Immature natural killer cell (primary cell): ENCODE data around the gene PACRG. TPM values are rescaled to one million over a fixed set of nuclear protein-coding genes. Genes with fewer than 3 reads are reported as not detected.

Experiments
- DNase-seq, 3 donors: peaks; one replicate each; pipeline ENCODE4 v3.0.0; 2022; ENCODE audit warnings: mixed read lengths in 1 of 3
- H3K27ac Mint-ChIP-seq, 6 donors: one replicate each; pipeline ENCODE4 v1.8.0; 2020; ENCODE audit warnings: mixed read lengths in 6 of 6, mild to moderate bottlenecking in 5 of 6, inconsistent platforms in 4 of 6, moderate library complexity in 3 of 6
- H3K27me3 Mint-ChIP-seq, 3 donors: one replicate each; pipeline ENCODE4 v1.8.0; 2020 to 2021; ENCODE audit warnings: low read depth in 3 of 3, mild to moderate bottlenecking in 3 of 3, mixed read lengths in 3 of 3, moderate library complexity in 3 of 3, inconsistent platforms in 1 of 3
- H3K36me3 Mint-ChIP-seq, 3 donors: one replicate each; pipeline ENCODE4 v1.8.0; 2020; ENCODE audit warnings: mixed read lengths in 3 of 3, inconsistent platforms in 2 of 3, mild to moderate bottlenecking in 2 of 3
- H3K4me1 Mint-ChIP-seq, 2 donors: one replicate each; pipeline ENCODE4 v1.8.0; 2020; ENCODE audit warnings: inconsistent platforms in 2 of 2, mild to moderate bottlenecking in 2 of 2, mixed read lengths in 2 of 2, moderate library complexity in 1 of 2
- H3K4me3 Mint-ChIP-seq, 5 donors: one replicate each; pipeline ENCODE4 v1.8.0; 2020; ENCODE audit warnings: mild to moderate bottlenecking in 5 of 5, mixed read lengths in 5 of 5, inconsistent platforms in 3 of 5, moderate library complexity in 3 of 5
- H3K9me3 Mint-ChIP-seq, 6 donors: one replicate each; pipeline ENCODE4 v1.8.0; 2020; ENCODE audit warnings: mild to moderate bottlenecking in 6 of 6, mixed read lengths in 6 of 6, inconsistent platforms in 4 of 6, moderate library complexity in 3 of 6
- polyA plus RNA-seq, 3 donors: library from polyadenylated mRNA; unstranded; fragments of 300-500 nt; fragmentation: Illumina TruSeq; gene quantifications; one replicate each; pipeline ENCODE4 v1.2.3, GENCODE V29; 2021

Gene PACRG
- polyA plus RNA-seq, 3 donors from 2014 or later, result not detected

DNA sequence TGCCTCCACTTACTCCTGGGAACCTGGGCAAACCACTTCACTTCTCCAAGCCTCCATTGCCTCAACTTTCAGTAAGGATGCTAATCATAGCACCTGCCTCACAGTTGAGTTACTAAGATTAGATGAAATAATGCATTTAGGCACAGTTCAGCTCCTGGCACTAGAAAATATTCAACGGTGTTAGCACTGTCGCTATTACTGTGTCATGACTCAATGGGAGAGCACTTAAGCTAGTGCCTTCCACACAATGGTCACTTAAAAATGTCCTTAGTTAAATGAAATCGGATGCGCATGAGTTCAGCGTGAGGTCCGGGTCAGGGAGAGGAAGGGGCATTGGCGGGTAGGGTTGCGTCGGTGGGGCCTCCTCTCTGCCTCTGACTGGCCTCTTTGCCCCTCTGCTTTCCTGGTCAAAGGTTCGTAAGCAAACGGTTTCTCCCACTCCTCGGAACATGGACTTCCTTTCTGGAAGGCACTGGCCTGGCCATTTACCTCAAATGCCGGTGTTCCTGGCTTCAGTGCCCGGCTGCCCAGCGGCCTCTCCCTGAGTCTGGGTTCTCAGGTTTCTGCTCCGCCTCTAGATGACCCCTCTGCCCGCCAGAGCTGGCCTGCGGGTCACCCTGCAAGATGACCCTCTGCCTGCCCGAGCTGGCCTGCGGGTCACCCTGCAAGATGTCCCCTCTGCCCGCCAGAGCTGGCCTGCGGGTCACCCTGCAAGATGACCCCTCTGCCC, 562.9 kb downstream of the PACRG start:
- Mint-ChIP-seq H3K27ac (no peak overlapping the region), H3K9me3 (no peaks in the 10 kb centered on the region), H3K4me1 (no peaks in the 10 kb centered on the region), H3K36me3 (no peaks in the 10 kb centered on the region), H3K4me3 (no peak overlapping the region), H3K27me3 (peaks cover 0 to 3% (median 0%) of the 10 kb centered on the region in 3 donors)
- DNase-seq, result no peak

DNA sequence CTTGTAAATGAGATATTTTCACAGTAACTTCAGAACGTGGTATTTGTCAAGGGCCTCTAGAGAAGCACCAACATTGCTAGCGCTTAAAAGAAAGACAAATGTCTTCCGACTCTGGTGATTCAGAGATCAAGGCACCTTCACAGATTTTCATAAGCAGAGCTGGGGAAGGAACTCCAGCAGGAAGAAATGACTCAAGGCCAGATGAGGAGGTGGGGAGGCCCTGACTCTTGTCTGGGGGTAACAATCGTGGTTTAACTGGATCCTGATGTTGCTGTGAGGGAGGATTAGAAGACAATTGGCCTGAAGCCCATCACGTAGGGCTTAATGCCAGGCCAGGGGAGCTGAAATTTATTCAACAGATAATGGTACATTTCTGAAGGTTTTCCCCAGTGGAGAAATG, 563.8 kb downstream of the PACRG start:
- Mint-ChIP-seq H3K4me1 (no peaks in the 10 kb centered on the region), H3K27ac (peak overlapping the region in 1 of 6 donors; percentile 33), H3K4me3 (no peak overlapping the region), H3K36me3 (no peaks in the 10 kb centered on the region), H3K27me3 (peaks cover 0 to 3% (median 0%) of the 10 kb centered on the region in 3 donors), H3K9me3 (no peaks in the 10 kb centered on the region)
- DNase-seq, result no peak

DNA sequence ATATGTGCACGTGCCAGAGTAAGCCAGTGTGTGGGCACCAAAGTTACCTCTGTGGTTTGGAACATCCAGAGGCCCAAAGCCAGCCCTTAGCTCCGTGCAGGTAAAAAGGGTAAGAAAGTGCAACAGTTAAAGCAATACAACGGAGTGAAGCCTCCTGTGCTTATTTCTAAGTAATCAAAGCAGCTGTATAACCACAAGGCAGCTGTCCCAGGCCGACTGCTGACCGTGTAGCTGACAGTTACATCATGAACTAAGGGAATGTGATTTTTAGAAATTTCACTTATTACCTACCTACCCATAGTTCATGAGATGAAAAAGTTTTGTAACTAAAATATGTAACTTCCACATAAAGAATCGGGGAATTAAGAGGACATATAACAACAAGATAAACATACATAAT, 565.5 kb downstream of the PACRG start:
- Mint-ChIP-seq H3K36me3 (no peaks in the 10 kb centered on the region), H3K27ac (no peak overlapping the region), H3K4me3 (no peak overlapping the region), H3K27me3 (peaks cover 0 to 3% (median 0%) of the 10 kb centered on the region in 3 donors), H3K4me1 (no peaks in the 10 kb centered on the region), H3K9me3 (no peaks in the 10 kb centered on the region)
- no peak for DNase-seq

DNA sequence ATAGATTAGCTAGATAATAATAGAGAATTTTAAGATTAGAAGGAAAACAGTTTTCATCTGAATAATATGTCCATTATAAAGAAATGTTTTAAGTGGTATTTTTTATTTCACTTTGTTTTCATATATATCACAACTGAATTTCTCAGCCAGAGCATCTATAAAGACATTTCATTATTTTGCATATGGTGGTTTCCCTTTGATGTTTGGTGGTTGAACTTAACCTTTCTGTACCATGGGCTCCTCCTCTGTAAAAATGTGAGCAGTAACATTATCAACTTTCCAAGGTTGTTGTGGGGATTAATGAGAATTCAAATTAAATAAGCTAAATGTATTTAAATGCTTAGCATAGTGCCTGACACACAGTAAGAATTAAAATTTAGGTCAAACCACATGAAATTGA, 567.0 kb downstream of the PACRG start:
- H3K27ac Mint-ChIP-seq, result no peak overlapping the region
- DNase-seq, result no peak
- no peaks in the 10 kb centered on the region for H3K36me3 Mint-ChIP-seq
- no peak overlapping the region for H3K4me3 Mint-ChIP-seq
- no peaks in the 10 kb centered on the region for H3K4me1 Mint-ChIP-seq
- no peaks in the 10 kb centered on the region for H3K9me3 Mint-ChIP-seq
- peaks cover 0 to 3% (median 0%) of the 10 kb centered on the region in 3 donors for H3K27me3 Mint-ChIP-seq

DNA sequence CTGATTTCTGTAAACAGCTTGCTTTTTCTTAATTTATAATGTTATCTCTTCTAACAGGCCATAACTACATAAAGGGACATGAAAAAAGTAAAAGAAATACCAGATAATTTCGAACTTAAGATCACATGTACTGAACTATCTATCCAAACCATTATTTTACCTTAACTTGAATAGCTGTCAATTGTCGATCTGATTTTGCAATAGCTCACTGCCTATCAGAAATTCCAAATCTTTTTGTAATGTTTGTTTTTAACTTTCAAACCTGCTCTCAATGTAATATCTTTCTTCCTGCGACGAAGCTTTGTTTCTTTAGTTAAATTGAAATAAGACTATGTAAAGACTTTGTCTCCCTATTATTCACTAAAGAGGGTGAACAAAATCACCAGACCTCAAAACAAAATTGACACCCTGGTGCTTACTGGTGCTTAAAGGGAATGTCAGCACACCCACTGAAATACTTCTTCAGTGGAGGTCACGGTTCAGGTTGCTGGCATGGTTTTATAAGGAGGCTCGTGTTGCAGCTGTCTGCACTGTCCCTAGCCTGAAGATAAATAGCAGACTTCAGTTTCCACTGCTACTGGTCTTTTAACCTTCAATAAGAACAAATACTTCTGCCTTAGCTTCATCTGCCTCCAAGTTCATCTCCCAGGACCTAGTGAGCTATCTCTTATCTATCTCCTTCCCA, 569.2 kb downstream of the PACRG start:
- Mint-ChIP-seq H3K9me3 (no peaks in the 10 kb centered on the region), H3K27ac (no peak overlapping the region), H3K36me3 (no peaks in the 10 kb centered on the region), H3K27me3 (peaks cover 0 to 3% (median 0%) of the 10 kb centered on the region in 3 donors), H3K4me1 (no peaks in the 10 kb centered on the region), H3K4me3 (no peak overlapping the region)
- DNase-seq, result no peak

DNA sequence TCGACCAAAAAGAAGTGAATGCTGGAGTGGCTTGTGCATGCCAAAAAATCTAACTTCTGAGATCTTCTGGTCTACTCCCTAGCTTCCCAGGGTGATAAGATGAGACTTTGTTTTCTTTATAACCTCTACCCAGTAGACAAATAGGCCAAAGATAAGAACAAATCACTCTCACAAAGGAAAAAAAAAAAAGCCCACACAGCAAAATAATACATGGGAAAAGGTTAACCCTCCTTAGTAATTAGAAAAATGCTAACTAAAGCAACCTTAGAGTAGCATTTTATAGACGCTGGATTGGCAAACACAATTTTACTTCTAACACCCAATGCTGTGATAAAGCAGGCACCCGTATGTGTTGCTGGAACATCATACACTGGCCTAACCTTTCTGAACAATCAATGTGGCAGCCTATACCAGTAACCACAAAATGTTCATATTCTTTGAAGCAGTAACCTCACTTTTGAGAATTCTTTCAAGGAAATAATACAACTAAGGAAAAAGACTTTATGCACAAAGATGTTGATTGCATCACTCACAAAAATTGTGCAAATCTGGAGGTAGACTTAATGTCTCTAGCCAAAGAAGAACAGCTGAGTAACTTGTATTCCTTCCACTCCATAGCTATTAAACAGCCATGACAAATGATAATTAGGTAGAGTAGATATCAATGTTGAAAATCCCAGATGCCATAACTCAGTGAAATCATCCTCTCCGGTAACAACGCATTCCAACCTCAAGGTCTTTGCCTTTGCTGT, 570.5 kb downstream of the PACRG start:
- H3K4me1 Mint-ChIP-seq, result no peaks in the 10 kb centered on the region
- peaks cover 0 to 5% (median 0%) of the 10 kb centered on the region in 3 donors for H3K27me3 Mint-ChIP-seq
- no peaks in the 10 kb centered on the region for H3K9me3 Mint-ChIP-seq
- H3K36me3 Mint-ChIP-seq, result no peaks in the 10 kb centered on the region
- no peak overlapping the region for H3K27ac Mint-ChIP-seq
- H3K4me3 Mint-ChIP-seq, result no peak overlapping the region
- no peak for DNase-seq

DNA sequence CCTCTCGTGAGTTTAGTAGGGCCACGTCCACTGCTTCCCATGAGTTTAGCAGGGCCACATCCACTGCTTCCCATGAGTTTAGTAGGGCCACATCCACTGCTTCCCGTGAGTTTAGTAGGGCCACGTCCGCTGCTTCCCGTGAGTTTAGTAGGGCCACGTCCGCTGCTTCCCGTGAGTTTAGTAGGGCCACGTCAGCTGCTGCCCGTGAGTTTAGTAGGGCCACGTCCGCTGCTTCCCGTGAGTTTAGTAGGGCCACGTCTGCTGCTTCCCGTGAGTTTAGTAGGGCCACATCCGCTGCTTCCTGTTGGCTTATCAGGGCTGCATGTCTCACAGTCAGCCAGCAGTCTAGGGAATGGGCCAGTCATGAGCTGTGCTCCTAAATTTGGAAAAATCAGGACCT, 573.1 kb downstream of the PACRG start:
- H3K9me3 Mint-ChIP-seq, result peaks cover 0 to under 1% (median 0%) of the 10 kb centered on the region in 6 donors
- H3K27me3 Mint-ChIP-seq, result peaks cover 0 to 5% (median 0%) of the 10 kb centered on the region in 3 donors
- H3K36me3 Mint-ChIP-seq, result no peaks in the 10 kb centered on the region
- H3K4me1 Mint-ChIP-seq, result no peaks in the 10 kb centered on the region
- no peak overlapping the region for H3K4me3 Mint-ChIP-seq
- no peak overlapping the region for H3K27ac Mint-ChIP-seq
- no peak for DNase-seq

DNA sequence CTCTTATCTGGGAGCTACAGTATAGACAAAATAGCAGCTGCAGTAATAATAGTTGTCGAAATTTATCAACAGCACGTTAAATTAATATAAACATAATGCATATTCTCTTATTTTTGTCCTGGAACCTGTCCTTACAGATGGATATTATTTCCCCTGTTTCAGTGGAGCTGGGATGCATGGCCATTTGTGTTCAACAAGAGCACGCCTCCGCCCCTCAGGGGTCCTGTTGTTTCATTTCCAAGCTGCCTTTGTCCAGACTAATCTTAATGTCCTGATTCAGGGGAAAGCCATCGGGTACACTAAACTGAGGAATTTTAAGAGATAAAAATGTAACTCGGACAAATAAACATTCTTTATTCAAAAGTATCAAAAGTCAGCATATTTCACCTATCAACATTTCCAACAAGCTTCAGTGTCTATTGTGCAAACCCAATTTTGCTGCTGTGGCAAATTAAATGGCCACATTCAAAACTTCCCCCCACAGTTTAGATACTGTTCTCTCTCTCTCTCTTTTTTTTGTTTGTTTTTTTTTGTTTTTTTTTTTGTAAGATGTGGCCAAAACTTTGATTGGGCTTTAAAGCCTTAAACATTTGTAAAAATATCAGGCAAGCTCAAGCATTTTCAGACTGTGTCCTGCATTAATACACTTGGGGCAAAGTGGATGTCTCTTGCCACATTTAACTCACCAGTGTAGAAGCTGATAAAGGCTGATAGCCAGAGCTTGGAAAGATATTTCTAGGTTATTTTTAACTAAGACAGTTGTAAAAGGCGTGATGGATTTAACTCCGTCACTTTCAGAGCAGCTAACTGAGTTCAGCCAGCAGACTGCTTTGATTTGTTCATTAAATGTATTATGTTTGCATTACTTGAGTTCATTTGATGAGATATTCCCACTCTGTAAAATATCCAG, 574.2 kb downstream of the PACRG start:
- H3K4me1 Mint-ChIP-seq, result no peaks in the 10 kb centered on the region
- no peaks in the 10 kb centered on the region for H3K36me3 Mint-ChIP-seq
- peaks cover 0 to 2% (median 0%) of the 10 kb centered on the region in 6 donors for H3K9me3 Mint-ChIP-seq
- no peak overlapping the region for H3K4me3 Mint-ChIP-seq
- no peak overlapping the region for H3K27ac Mint-ChIP-seq
- peaks cover 0 to 5% (median 0%) of the 10 kb centered on the region in 3 donors for H3K27me3 Mint-ChIP-seq
- DNase-seq, result no peak

DNA sequence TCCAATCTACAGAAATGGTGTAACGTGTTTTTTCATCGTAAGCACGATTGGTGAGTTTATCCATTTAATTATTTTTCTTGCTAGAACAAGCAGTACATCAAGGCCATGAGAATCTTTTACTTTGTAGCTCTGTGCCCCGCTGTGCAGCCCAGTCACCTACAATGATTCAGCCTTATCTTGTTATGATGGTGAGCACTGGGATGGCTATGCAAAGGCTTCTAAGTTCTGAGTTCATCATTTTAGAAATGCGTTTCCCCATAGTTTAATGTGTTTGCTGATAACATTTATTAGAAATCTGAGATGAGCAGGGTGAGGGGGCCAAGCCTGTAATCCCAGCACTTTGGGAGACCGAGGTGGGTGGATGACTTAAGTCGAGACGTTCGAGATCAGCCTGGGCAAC, 575.0 kb downstream of the PACRG start:
- DNase-seq, result no peak
- Mint-ChIP-seq H3K36me3 (no peaks in the 10 kb centered on the region), H3K4me1 (no peaks in the 10 kb centered on the region), H3K4me3 (no peak overlapping the region), H3K27ac (no peak overlapping the region), H3K27me3 (peaks cover 0 to 5% (median 0%) of the 10 kb centered on the region in 3 donors), H3K9me3 (peaks cover 0 to 2% (median 0%) of the 10 kb centered on the region in 6 donors)

DNA sequence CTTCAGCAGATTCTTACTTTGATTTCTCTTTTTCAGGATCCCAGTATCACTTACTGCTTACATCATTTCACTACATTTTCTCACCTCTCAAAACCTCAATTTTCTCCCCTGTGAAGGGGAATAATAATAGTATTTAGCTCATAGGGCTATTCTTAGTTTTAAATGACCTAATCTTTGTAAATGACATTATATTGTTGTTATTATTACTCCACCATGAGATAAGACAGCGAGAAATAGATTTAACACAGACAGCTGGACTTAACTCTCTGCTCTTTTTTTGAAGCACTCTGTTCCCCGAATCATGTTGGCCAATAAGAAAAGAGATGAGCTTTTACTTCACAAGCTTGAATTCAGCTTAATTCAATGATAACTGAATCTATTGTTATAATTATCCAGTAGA, 578.2 kb downstream of the PACRG start:
- Mint-ChIP-seq H3K36me3 (no peaks in the 10 kb centered on the region), H3K27me3 (peaks cover 0 to 4% (median 3%) of the 10 kb centered on the region in 3 donors), H3K9me3 (peaks cover 0 to 2% (median 0%) of the 10 kb centered on the region in 6 donors), H3K27ac (no peak overlapping the region), H3K4me1 (no peaks in the 10 kb centered on the region), H3K4me3 (no peak overlapping the region)
- DNase-seq, result no peak

DNA sequence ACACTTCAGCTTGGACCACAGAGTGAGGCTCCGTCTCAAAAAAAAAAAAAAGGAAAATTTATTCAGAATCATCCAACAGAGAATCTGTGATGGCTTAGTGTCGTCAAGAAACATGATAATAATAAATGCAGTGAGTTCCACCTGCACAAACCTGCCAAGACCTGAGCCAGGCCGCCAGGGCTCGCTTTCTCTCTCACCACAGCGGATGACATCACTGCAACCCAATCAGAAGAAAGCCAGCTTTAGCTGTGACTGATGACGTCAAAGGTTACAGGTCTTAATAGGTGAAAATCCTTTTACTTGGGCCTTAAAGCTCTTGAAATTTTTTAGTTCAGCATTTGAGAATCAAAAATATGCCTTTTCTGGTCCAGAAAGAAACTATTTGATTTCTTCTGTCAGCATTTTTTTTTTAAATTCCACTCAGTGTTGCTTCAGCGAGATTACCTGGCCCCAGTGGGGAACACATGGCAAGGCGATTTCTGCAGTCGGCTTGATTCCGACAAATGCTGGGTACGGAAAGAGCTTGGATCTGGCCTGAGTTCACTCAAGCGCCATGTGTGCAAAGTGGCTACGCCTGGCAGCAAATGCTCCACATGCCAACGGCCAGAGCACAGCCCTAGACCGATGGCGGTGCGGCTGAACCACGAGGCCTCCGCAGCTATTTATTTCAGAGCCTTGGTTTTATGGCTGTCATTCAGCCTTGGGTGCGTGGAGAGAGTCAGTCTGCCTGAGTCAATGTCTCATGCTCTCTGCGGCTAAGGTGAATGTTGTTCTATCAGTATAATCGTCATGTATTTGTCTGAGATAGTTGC, 581.1 kb downstream of the PACRG start:
- Mint-ChIP-seq H3K4me1 (no peaks in the 10 kb centered on the region), H3K36me3 (no peaks in the 10 kb centered on the region)

DNA sequence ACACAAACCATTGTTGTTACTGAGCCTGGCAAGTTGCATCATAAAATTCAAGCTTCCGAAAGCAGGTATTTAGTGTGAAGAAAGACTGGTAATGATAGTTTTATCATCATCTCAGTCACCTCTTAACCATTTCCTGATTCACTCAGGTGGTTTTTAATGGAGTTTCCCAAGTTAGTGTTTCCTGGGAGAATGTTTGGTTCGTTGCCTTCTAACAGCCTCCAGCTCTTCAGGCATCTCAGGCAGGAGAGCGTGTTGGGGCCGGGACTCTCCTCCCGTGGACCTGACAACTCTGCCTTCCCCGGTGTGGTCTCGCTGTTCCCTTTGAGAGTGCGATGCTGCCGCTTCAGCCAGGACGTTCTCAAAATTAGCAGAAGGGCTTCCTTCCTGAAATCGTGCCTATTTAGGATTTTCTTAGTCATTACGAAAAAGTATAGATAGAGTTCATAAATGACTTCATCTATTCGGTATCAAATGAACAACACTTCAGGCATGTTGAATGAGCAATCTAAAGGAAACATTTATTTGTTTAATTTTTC, 581.8 kb downstream of the PACRG start:
- DNase-seq, result no peak
- Mint-ChIP-seq H3K27ac (no peak overlapping the region), H3K9me3 (peaks cover 0 to 2% (median 0%) of the 10 kb centered on the region in 6 donors), H3K36me3 (no peaks in the 10 kb centered on the region), H3K27me3 (peaks cover 0 to 6% (median 2%) of the 10 kb centered on the region in 3 donors), H3K4me3 (no peak overlapping the region), H3K4me1 (no peaks in the 10 kb centered on the region)

More for the DNA sequence above, 581.1 kb downstream of the PACRG start:
- peaks cover 0 to 2% (median 0%) of the 10 kb centered on the region in 6 donors for H3K9me3 Mint-ChIP-seq
- DNase-seq, result no peak
- H3K27ac Mint-ChIP-seq, result no peak overlapping the region
- peaks cover 0 to 6% (median 0%) of the 10 kb centered on the region in 3 donors for H3K27me3 Mint-ChIP-seq
- no peak overlapping the region for H3K4me3 Mint-ChIP-seq
